Measurements from ENCODE around the gene STX16.

DNA sequence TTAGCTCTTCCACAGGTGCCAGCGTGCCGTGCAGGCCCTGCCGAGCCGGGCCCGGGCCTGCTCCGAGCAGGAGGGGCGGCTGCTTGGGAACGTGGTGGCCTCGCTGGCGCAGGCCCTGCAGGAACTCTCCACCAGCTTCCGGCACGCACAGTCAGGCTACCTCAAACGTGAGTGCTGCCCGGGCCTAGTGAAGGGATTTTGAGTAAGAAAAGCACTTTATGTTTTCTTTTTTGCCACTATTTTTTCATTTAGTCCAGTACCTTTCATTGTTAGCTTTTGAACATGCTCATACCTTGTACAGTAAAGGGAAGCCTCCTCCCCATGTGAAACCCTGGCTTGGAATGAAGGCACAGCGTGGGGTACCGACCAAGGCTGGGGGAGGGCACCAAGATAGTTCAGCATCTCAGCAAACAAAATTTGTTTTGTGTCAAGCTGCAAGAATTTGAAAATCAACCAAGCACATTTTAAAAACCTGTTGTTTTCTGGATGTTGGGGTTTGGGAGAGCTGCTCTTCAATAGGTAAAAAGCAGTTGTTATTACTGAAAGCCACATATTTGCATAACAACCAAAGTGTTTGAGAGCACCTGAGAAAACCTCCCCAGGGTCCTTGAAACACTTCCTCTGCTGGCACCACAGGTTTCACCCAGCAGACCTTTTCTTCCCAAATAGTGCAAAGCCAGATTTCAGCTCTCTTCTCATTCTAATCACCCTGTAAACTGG, 18.4 kb downstream of the STX16 start:
- TF ChIP-seq, protein P1, sequence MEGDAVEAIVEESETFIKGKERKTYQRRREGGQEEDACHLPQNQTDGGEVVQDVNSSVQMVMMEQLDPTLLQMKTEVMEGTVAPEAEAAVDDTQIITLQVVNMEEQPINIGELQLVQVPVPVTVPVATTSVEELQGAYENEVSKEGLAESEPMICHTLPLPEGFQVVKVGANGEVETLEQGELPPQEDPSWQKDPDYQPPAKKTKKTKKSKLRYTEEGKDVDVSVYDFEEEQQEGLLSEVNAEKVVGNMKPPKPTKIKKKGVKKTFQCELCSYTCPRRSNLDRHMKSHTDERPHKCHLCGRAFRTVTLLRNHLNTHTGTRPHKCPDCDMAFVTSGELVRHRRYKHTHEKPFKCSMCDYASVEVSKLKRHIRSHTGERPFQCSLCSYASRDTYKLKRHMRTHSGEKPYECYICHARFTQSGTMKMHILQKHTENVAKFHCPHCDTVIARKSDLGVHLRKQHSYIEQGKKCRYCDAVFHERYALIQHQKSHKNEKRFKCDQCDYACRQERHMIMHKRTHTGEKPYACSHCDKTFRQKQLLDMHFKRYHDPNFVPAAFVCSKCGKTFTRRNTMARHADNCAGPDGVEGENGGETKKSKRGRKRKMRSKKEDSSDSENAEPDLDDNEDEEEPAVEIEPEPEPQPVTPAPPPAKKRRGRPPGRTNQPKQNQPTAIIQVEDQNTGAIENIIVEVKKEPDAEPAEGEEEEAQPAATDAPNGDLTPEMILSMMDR (IDR thresholded peaks at IDR 0.05; ENCODE audit: low read length), result no peak
- TF ChIP-seq EZH2 (IDR thresholded peaks at IDR 0.05; ENCODE audit: borderline replicate concordance, low read length), result no peak
